SU-DHL-6 (cell line): ENCODE data around the gene TAOK1.
"Not testable (repeated sequence)": the region's sequence is repeated elsewhere in the genome, so short reads cannot be mapped to it uniquely, and the experiment has no call there.

Experiments used
- H2AFZ ChIP-seq: fragments of 200-600 bp; sonication (generic); 2 replicates; pipeline ENCODE4 v1.6.1; 2014; ENCODE audit warnings: low read depth, mild to moderate bottlenecking, moderate library complexity, mixed read lengths, antibody characterized with exemption, low read length; ENCODE audit not compliant: severe bottlenecking
- H3F3A ChIP-seq: fragments of 200-600 bp; shearing (Covaris generic); 2 replicates; pipeline ENCODE4 v1.6.0; 2016; ENCODE audit warnings: antibody characterized with exemption, mild to moderate bottlenecking; ENCODE audit not compliant: insufficient read depth
- H3K27ac ChIP-seq: fragments of 200-600 bp; sonication (generic); 2 replicates; pipeline ENCODE4 v1.5.1; 2016; ENCODE audit warnings: low read depth, mild to moderate bottlenecking, low read length, moderate library complexity, mixed read lengths
- H3K27me3 ChIP-seq: fragments of 200-600 bp; sonication (generic), shearing (Covaris generic); 2 replicates; pipeline ENCODE4 v1.6.0; 2014; ENCODE audit warnings: mild to moderate bottlenecking, low read length
- H3K36me3 ChIP-seq: fragments of 200-600 bp; sonication (generic); 2 replicates; pipeline ENCODE4 v1.6.1; 2014; ENCODE audit warnings: mild to moderate bottlenecking, low read length, mixed read lengths
- H3K4me2 ChIP-seq: fragments of 300-600, 200-600 bp; shearing (Covaris generic), sonication (generic); 2 replicates; pipeline ENCODE4 v1.6.0; 2014; ENCODE audit warnings: low read length, low read depth, mild to moderate bottlenecking; ENCODE audit not compliant: poor library complexity, severe bottlenecking
- H3K4me3 ChIP-seq: fragments of 200-600 bp; sonication (generic); 2 replicates; pipeline ENCODE4 v1.5.1; 2014; ENCODE audit warnings: antibody characterized with exemption, low read length, mild to moderate bottlenecking, mixed read lengths; ENCODE audit not compliant: insufficient read depth, poor library complexity, severe bottlenecking
- H3K79me2 ChIP-seq: fragments of 200-600 bp; sonication (generic); 2 replicates; pipeline ENCODE4 v1.6.1; 2014; ENCODE audit warnings: mild to moderate bottlenecking, low read length, moderate library complexity; ENCODE audit not compliant: insufficient read depth
- H3K9ac ChIP-seq: fragments of 200-600 bp; sonication (generic); 2 replicates; pipeline ENCODE4 v1.7.0; 2014; ENCODE audit warnings: mild to moderate bottlenecking, low read length
- H3K9me2 ChIP-seq: fragments of 200-600 bp; sonication (generic); replicated peaks from 2 replicates; pipeline ENCODE4 v1.6.1; 2014; ENCODE audit warnings: low read length; ENCODE audit not compliant: insufficient read depth
- H3K9me3 ChIP-seq: fragments of 200-600 bp; sonication (generic); 2 replicates; pipeline ENCODE4 v1.6.1; 2014; ENCODE audit warnings: low read length, mixed read lengths; ENCODE audit not compliant: insufficient read depth
- H4K20me1 ChIP-seq: fragments of 200-600 bp; sonication (generic); 2 replicates; pipeline ENCODE4 v1.6.1; 2014; ENCODE audit warnings: low read depth, mild to moderate bottlenecking, antibody characterized with exemption, low read length, moderate library complexity, mixed read lengths
- EZH2phosphoT487 ChIP-seq: fragments of 200-600 bp; sonication (generic), shearing (Covaris generic); conservative IDR thresholded peaks from 2 replicates; pipeline ENCODE4 v1.6.1; 2018; ENCODE audit warnings: mild to moderate bottlenecking, antibody characterized with exemption, low read length, moderate library complexity, mixed read lengths
- TF ChIP-seq, protein P1 (sequence below): fragments of 200-600 bp; sonication (generic); IDR thresholded peaks from one replicate; pipeline ENCODE4 v1.5.1; 2017; ENCODE audit warnings: antibody characterized with exemption, mild to moderate bottlenecking, low read length, moderate library complexity; ENCODE audit not compliant: insufficient read depth, poor library complexity, severe bottlenecking

Gene TAOK1

GRCh38 chr17:29557739-29558116 is 167.6 kb downstream of the TAOK1 start:
- Histone ChIP-seq H3K27me3 (no peaks in the 10 kb centered on the region), H3K9me2 (no peaks in the 10 kb centered on the region), H3K79me2 (no peaks in the 10 kb centered on the region), H3K9me3 (no peaks in the 10 kb centered on the region), H3K4me2 (no peak overlapping the region), H3K27ac (no peak overlapping the region), H2AFZ (no peak overlapping the region), H3K4me3 (no peak overlapping the region), H3K36me3 (no peaks in the 10 kb centered on the region), H3F3A (peaks cover 8% of the 10 kb centered on the region), H3K9ac (no peak overlapping the region), H4K20me1 (no peaks in the 10 kb centered on the region)
- no peak for TF ChIP-seq EZH2phosphoT487
- TF ChIP-seq, protein P1, sequence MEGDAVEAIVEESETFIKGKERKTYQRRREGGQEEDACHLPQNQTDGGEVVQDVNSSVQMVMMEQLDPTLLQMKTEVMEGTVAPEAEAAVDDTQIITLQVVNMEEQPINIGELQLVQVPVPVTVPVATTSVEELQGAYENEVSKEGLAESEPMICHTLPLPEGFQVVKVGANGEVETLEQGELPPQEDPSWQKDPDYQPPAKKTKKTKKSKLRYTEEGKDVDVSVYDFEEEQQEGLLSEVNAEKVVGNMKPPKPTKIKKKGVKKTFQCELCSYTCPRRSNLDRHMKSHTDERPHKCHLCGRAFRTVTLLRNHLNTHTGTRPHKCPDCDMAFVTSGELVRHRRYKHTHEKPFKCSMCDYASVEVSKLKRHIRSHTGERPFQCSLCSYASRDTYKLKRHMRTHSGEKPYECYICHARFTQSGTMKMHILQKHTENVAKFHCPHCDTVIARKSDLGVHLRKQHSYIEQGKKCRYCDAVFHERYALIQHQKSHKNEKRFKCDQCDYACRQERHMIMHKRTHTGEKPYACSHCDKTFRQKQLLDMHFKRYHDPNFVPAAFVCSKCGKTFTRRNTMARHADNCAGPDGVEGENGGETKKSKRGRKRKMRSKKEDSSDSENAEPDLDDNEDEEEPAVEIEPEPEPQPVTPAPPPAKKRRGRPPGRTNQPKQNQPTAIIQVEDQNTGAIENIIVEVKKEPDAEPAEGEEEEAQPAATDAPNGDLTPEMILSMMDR: no peak

- not testable (repeated sequence) for H3K9ac ChIP-seq, H3K9me3 ChIP-seq, H2AFZ ChIP-seq, H3K9me2 ChIP-seq, H3K4me3 ChIP-seq, H3K36me3 ChIP-seq, H3K27me3 ChIP-seq, H3K4me2 ChIP-seq, H3F3A ChIP-seq, H3K27ac ChIP-seq, H3K79me2 ChIP-seq, H4K20me1 ChIP-seq
Measured at GRCh38 chr17:29558139-29558538, 168.0 kb downstream of the TAOK1 start.

DNA sequence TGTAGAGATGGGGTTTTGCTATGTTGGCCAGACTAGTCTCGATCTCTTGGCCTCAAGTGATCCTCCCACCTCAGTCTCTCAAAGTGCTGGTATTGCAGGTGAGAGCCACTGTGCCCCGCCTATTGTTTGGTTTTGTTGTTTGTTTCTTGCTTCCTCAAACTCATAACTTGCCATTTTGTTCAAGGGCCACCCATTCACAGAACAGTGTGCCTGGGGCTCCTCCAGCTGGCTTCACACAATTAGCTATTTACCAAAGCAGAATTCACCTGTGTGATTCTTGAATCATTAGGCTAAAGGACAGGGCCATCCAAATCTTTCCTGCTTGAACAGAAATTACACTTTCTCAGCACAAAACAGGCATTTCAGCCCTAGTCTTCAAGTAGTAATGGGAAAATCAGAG is 169.5 kb downstream of the TAOK1 start:
- Histone ChIP-seq H3K9ac (no peak overlapping the region), H3K27ac (no peak overlapping the region), H2AFZ (no peak overlapping the region), H3K27me3 (no peaks in the 10 kb centered on the region), H3K9me3 (no peaks in the 10 kb centered on the region), H3K9me2 (no peaks in the 10 kb centered on the region), H3K4me2 (no peak overlapping the region), H3K4me3 (no peak overlapping the region), H3F3A (peaks cover 8% of the 10 kb centered on the region), H4K20me1 (no peaks in the 10 kb centered on the region), H3K79me2 (peaks cover 5% of the 10 kb centered on the region; the same call in 1 of the 2 replicates), H3K36me3 (no peaks in the 10 kb centered on the region)
- TF ChIP-seq, protein P1: no peak
- no peak for TF ChIP-seq EZH2phosphoT487

GRCh38 chr17:29560316-29560715 is 170.2 kb downstream of the TAOK1 start:
- Histone ChIP-seq H3F3A (peaks cover 8% of the 10 kb centered on the region), H3K9me3 (no peaks in the 10 kb centered on the region), H3K36me3 (no peaks in the 10 kb centered on the region), H4K20me1 (no peaks in the 10 kb centered on the region), H3K9me2 (no peaks in the 10 kb centered on the region), H3K9ac (no peak overlapping the region), H3K79me2 (peaks cover 10% of the 10 kb centered on the region), H2AFZ (no peak overlapping the region), H3K4me3 (no peak overlapping the region), H3K27ac (no peak overlapping the region), H3K27me3 (no peaks in the 10 kb centered on the region), H3K4me2 (no peak overlapping the region)
- no peak for TF ChIP-seq EZH2phosphoT487
- TF ChIP-seq, protein P1: no peak
